Mesenchymal stem cell (in vitro differentiated cells and primary cell): ENCODE measurements around the gene LCORL. TPM values are rescaled to one million over a fixed set of nuclear protein-coding genes. Genes with fewer than 3 reads are reported as not detected.

Experiments
- DNase-seq: peaks from one replicate; pipeline ENCODE4 v3.0.0-alpha.2; 2013
- H2AFZ ChIP-seq: one replicate; pipeline ENCODE4 v1.6.1; 2013; ENCODE audit warnings: low read depth, mild to moderate bottlenecking, control low read depth, inconsistent platforms, low read length, moderate library complexity
- H2AK5ac ChIP-seq: 2 replicates; pipeline ENCODE4 v1.6.1; 2013; ENCODE audit warnings: low read length, moderate library complexity, mild to moderate bottlenecking, inconsistent platforms; ENCODE audit not compliant: severe bottlenecking
- H2BK120ac ChIP-seq: one replicate; pipeline ENCODE4 v1.6.1; 2013; ENCODE audit warnings: low read depth, mild to moderate bottlenecking, inconsistent platforms, low read length, moderate library complexity
- H2BK12ac ChIP-seq, 2 experiments: one replicate each; pipeline ENCODE4 v1.6.1; 2013; ENCODE audit warnings: inconsistent platforms in 2 of 2, low read length in 2 of 2, mild to moderate bottlenecking in 2 of 2, moderate library complexity in 2 of 2, control low read depth in 1 of 2
- H2BK15ac ChIP-seq: one replicate; pipeline ENCODE4 v1.6.1; 2013; ENCODE audit warnings: mild to moderate bottlenecking, low read depth, inconsistent platforms; ENCODE audit not compliant: poor library complexity, severe bottlenecking
- H2BK5ac ChIP-seq: 2 replicates; pipeline ENCODE4 v1.6.1; 2013; ENCODE audit warnings: low read depth, mild to moderate bottlenecking, low read length, control low read depth, inconsistent platforms; ENCODE audit not compliant: poor library complexity, severe bottlenecking
- H3K14ac ChIP-seq, 2 experiments: one replicate each; pipeline ENCODE4 v1.6.1; 2013; ENCODE audit warnings: inconsistent platforms in 2 of 2, low read length in 2 of 2, control low read depth in 1 of 2, mild to moderate bottlenecking in 1 of 2, moderate library complexity in 1 of 2
- H3K18ac ChIP-seq, 2 experiments: one replicate each; pipeline ENCODE4 v1.6.1; 2013; ENCODE audit warnings: inconsistent platforms in 2 of 2, low read length in 2 of 2, control low read depth in 1 of 2, low read depth in 1 of 2, mild to moderate bottlenecking in 1 of 2
- H3K23ac ChIP-seq, 2 experiments: one replicate each; pipeline ENCODE4 v1.6.1; 2013; ENCODE audit warnings: inconsistent platforms in 2 of 2, low read length in 2 of 2, mild to moderate bottlenecking in 2 of 2, moderate library complexity in 2 of 2, control low read depth in 1 of 2
- H3K27ac ChIP-seq: 2 replicates; pipeline ENCODE4 v1.5.1; 2013; ENCODE audit warnings: mild to moderate bottlenecking, moderate library complexity, low read length, control low read depth, inconsistent platforms; ENCODE audit not compliant: poor library complexity, severe bottlenecking
- H3K27me3 ChIP-seq, 2 experiments: 2 replicates each; pipeline versions ENCODE4 v1.6.1 to v1.7.0; 2013; ENCODE audit warnings: low read length in 2 of 2, mild to moderate bottlenecking in 2 of 2, moderate library complexity in 2 of 2, control low read depth in 1 of 2, inconsistent platforms in 1 of 2; ENCODE audit not compliant: control insufficient read depth in 1 of 2, insufficient read depth in 1 of 2
- H3K36me3 ChIP-seq, 2 experiments: 2 replicates each; pipeline versions ENCODE4 v1.6.1 to v1.7.0; 2013; ENCODE audit warnings: low read length in 2 of 2, control low read depth in 1 of 2, inconsistent platforms in 1 of 2, low read depth in 1 of 2, mild to moderate bottlenecking in 1 of 2; ENCODE audit not compliant: insufficient read depth in 2 of 2, control insufficient read depth in 1 of 2
- H3K4ac ChIP-seq, 2 experiments: one replicate each; pipeline ENCODE4 v1.6.1; 2013; ENCODE audit warnings: inconsistent platforms in 2 of 2, low read length in 2 of 2, mild to moderate bottlenecking in 2 of 2, moderate library complexity in 2 of 2, control low read depth in 1 of 2, low read depth in 1 of 2
- H3K4me1 ChIP-seq: 2 replicates; pipeline ENCODE4 v1.6.1; 2013; ENCODE audit warnings: low read depth, low read length, control low read depth; ENCODE audit not compliant: control insufficient read depth, insufficient read depth
- H3K4me2 ChIP-seq: 2 replicates; pipeline ENCODE4 v1.6.1; 2013; ENCODE audit warnings: low read length, mild to moderate bottlenecking, inconsistent platforms; ENCODE audit not compliant: poor library complexity, severe bottlenecking
- H3K4me3 ChIP-seq, 2 experiments: 2 replicates each; pipeline versions ENCODE4 v1.5.1 to v1.7.0; 2013; ENCODE audit warnings: low read length in 2 of 2, mild to moderate bottlenecking in 2 of 2, control low read depth in 1 of 2, low read depth in 1 of 2; ENCODE audit not compliant: insufficient read depth in 1 of 2
- H3K79me1 ChIP-seq: replicated peaks from 2 replicates; pipeline ENCODE4 v1.6.1; 2013; ENCODE audit warnings: mild to moderate bottlenecking, control low read depth, low read length, inconsistent platforms; ENCODE audit not compliant: poor library complexity, severe bottlenecking
- H3K9ac ChIP-seq: 2 replicates; pipeline ENCODE4 v1.7.0; 2013; ENCODE audit warnings: mild to moderate bottlenecking, low read length, moderate library complexity
- H3K9me3 ChIP-seq: 2 replicates; pipeline ENCODE4 v1.7.0; 2013; ENCODE audit warnings: mild to moderate bottlenecking, low read length; ENCODE audit not compliant: control insufficient read depth
- H4K8ac ChIP-seq: one replicate; pipeline ENCODE4 v1.6.1; 2013; ENCODE audit warnings: inconsistent platforms, mild to moderate bottlenecking, low read length, moderate library complexity
- H4K91ac ChIP-seq: one replicate; pipeline ENCODE4 v1.6.1; 2013; ENCODE audit warnings: mild to moderate bottlenecking, low read length, inconsistent platforms
- WGBS: methylation state at CpG from one replicate; pipeline ENCODE4 v1.1.7; 2013; ENCODE audit warnings: mixed read lengths; 5-methylcytosine and 5-hydroxymethylcytosine counted together
- polyA plus RNA-seq, 2 experiments: library from polyadenylated mRNA; stranded (reverse); fragments of 200-250 nt; gene quantifications; one replicate each; pipeline ENCODE4 v1.2.3, GENCODE V29; 2013

LCORL gene
- 7.4 TPM for polyA plus RNA-seq (2013, experiment 1 of 2)
- 7.2 TPM for polyA plus RNA-seq (2013, experiment 2 of 2)

DNA sequence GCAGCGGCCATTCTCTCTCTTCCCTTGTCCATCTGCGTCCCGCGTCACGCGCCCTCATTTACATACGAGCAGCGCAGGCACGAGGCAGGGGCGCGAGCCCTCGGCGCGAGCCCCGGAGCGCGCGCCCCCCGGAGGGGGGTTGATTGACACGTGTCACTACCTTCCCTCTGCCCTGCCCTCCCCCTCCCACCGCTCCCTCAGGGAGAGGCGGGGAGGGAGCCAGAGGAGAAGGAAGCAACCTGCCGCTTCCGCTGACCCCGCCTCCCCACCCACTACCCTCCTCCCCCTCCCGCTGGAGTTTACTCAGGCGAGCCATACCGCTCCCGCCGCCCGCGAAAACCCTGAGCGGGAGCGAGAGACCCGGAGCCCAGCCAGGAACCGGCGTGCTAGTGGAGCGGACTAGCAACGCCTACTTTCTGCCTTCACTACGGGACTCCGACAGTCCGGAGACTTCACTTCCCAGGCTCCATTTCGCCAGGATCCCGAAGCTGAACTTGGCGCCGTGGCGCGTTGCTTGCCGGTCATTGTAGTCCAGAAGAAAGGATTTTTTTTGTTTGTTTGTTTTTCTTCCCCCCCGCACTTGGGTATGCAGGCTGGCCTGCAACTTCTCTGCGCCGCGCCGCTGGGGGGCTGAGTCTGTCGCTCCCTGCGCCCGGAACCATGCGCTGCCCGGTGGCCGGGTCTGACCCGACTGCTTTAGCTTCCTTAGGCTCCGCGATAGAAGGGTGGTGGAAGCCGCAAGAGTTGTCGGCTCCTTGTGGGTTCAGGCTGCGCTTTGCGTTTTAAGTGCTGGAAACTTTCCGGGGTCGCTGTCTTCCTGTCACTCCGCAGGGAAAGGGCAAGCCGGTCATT lies at the start of gene LCORL:
Gene LCORL (minus strand): TSS at position 36 of the 852 bp plus-strand sequence. CDS start 4 bp downstream, at position 32.
- peak within 1 kb of the TSS; percentile 90 for H3K9ac ChIP-seq
- H3K4ac ChIP-seq = peak within 1 kb of the TSS in 1 of 2 experiments; percentile 92
- no peaks in the 10 kb centered on the region for H3K79me1 ChIP-seq
- peak within 1 kb of the TSS; percentile 38 for H4K8ac ChIP-seq
- no peaks in the 10 kb centered on the region for H3K4me1 ChIP-seq
- H2AFZ ChIP-seq = peak within 1 kb of the TSS; percentile 88
- H3K14ac ChIP-seq = peak within 1 kb of the TSS; percentile 12 to 67
- peak within 1 kb of the TSS; percentile 99 for H3K4me2 ChIP-seq
- peak within 1 kb of the TSS; percentile 66 for H2BK15ac ChIP-seq
- peak within 1 kb of the TSS; percentile 80 for H4K91ac ChIP-seq
- no peaks in the 10 kb centered on the region for H3K9me3 ChIP-seq
- H2BK12ac ChIP-seq = peak within 1 kb of the TSS in 1 of 2 experiments; percentile 60
- peak within 1 kb of the TSS; percentile 98 for H3K4me3 ChIP-seq
- H3K18ac ChIP-seq = peak within 1 kb of the TSS; percentile 89 to 91
- peak within 1 kb of the TSS; percentile 76 for H2BK5ac ChIP-seq
- under 1% methylated on average over 47 of the region's 71 CpGs for WGBS
- no peaks in the 10 kb centered on the region for H3K36me3 ChIP-seq
- peak within 1 kb of the TSS; percentile 87 for H3K27ac ChIP-seq
- H3K23ac ChIP-seq = peak within 1 kb of the TSS in 1 of 2 experiments; percentile 92
- no peak within 1 kb of the TSS for H2AK5ac ChIP-seq
- H3K27me3 ChIP-seq = no peaks in the 10 kb centered on the region
- peak; percentile 99 for DNase-seq
- peak within 1 kb of the TSS; percentile 87 for H2BK120ac ChIP-seq

DNA sequence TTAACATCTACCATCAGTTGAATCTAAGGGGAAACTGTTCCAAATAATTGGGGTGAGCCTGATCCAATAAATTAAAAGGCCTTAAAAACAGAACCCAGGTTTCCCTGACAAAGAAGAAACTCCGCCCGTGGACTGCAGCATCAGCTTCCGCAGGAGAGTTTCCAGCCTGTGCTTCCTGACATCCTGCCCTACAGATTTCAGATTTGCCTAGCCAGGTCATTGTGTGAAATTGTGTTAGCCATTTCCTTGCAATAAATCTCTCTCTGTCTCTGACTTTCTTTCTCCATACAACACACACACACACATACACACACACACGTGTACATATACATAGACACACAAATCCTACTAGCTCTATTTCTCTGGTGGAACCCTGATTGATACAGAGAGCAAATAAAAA lies 48.3 kb upstream of the LCORL start:
- peaks cover 16% of the 10 kb centered on the region for H3K9me3 ChIP-seq
- no peak overlapping the region for H3K4me2 ChIP-seq
- no peak overlapping the region for H3K4ac ChIP-seq
- no peaks in the 10 kb centered on the region for H3K36me3 ChIP-seq
- H3K4me3 ChIP-seq = no peak overlapping the region
- no peak overlapping the region for H3K9ac ChIP-seq
- H3K4me1 ChIP-seq = no peaks in the 10 kb centered on the region
- no peak overlapping the region for H3K23ac ChIP-seq
- no peak overlapping the region for H2AK5ac ChIP-seq
- H2AFZ ChIP-seq = no peak overlapping the region
- H2BK12ac ChIP-seq = no peak overlapping the region
- H4K8ac ChIP-seq = no peak overlapping the region
- 91% methylated on average over 3 of the region's 4 CpGs for whole genome bisulfite sequencing
- DNase-seq = no peak
- no peak overlapping the region for H3K18ac ChIP-seq
- H3K79me1 ChIP-seq = no peaks in the 10 kb centered on the region
- no peak overlapping the region for H2BK5ac ChIP-seq
- H3K27me3 ChIP-seq = no peaks in the 10 kb centered on the region
- H2BK15ac ChIP-seq = no peak overlapping the region
- H3K27ac ChIP-seq = no peak overlapping the region
- no peak overlapping the region for H3K14ac ChIP-seq
- H4K91ac ChIP-seq = no peak overlapping the region
- H2BK120ac ChIP-seq = no peak overlapping the region

DNA sequence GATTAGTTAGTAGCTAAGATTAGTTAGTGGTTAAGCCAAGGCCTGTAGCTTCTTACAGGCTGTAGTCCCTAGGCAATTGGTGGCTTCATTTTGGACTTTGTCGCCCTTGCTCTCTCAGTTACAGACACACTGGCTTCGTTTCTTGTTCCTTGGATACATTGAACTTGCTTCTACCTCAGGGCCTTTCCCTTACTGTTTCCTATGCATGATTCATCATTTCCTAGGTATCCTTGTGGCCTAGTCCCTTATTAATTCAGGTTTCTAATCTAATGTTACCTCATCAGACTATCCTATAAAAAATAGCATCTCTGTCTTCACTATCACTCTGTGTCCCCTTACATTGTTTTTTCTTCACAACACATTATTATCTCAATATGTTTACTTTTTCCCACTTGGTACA lies 45.5 kb upstream of the LCORL start:
- H3K23ac ChIP-seq = no peak overlapping the region
- H3K18ac ChIP-seq = no peak overlapping the region

GRCh38 chr4:18063079-18063478 lies 41.5 kb upstream of the LCORL start:
- Histone ChIP-seq H3K4me3 (no peak overlapping the region), H3K79me1 (no peaks in the 10 kb centered on the region), H2AK5ac (no peak overlapping the region), H3K27me3 (no peaks in the 10 kb centered on the region), H3K9me3 (peaks cover 33% of the 10 kb centered on the region), H2BK120ac (no peak overlapping the region), H3K4me1 (no peaks in the 10 kb centered on the region), H3K27ac (no peak overlapping the region), H4K8ac (no peak overlapping the region), H2BK12ac (no peak overlapping the region), H3K23ac (no peak overlapping the region), H3K4me2 (no peak overlapping the region), H3K4ac (no peak overlapping the region), H3K14ac (no peak overlapping the region), H2BK5ac (no peak overlapping the region), H2AFZ (no peak overlapping the region), H2BK15ac (no peak overlapping the region), H3K18ac (no peak overlapping the region), H4K91ac (no peak overlapping the region), H3K36me3 (no peaks in the 10 kb centered on the region), H3K9ac (no peak overlapping the region)
- DNase-seq = no peak

More for the DNA sequence above, 45.5 kb upstream of the LCORL start:
- Histone ChIP-seq H3K9me3 (peaks cover 33% of the 10 kb centered on the region), H3K4me3 (no peak overlapping the region), H2BK12ac (no peak overlapping the region), H2BK5ac (no peak overlapping the region), H2BK15ac (no peak overlapping the region), H3K4me1 (no peaks in the 10 kb centered on the region), H2AK5ac (no peak overlapping the region), H3K4me2 (no peak overlapping the region), H2AFZ (no peak overlapping the region), H4K8ac (no peak overlapping the region), H4K91ac (no peak overlapping the region), H3K36me3 (no peaks in the 10 kb centered on the region), H3K4ac (no peak overlapping the region), H3K27me3 (no peaks in the 10 kb centered on the region), H3K9ac (no peak overlapping the region), H3K27ac (no peak overlapping the region), H3K79me1 (no peaks in the 10 kb centered on the region), H3K14ac (no peak overlapping the region), H2BK120ac (no peak overlapping the region)
- 74% methylated on average over 2 of the region's 2 CpGs for WGBS
- DNase-seq = no peak
